Breast epithelium (tissue), 3 donors: ENCODE data around the gene PDGFRA.

ENCODE experiments used
- CTCF ChIP-seq, 3 donors: fragments of 450-650 bp; IDR thresholded peaks; one replicate each; pipeline ENCODE4 v1.5.1; 2016 to 2017; ENCODE audit warnings: antibody characterized with exemption in 3 of 3, mild to moderate bottlenecking in 3 of 3, moderate library complexity in 3 of 3
- POLR2A ChIP-seq: fragments of 450-650 bp; IDR thresholded peaks from one replicate; pipeline ENCODE4 v1.6.1; 2016; ENCODE audit warnings: antibody characterized with exemption, mild to moderate bottlenecking, moderate library complexity

DNA sequence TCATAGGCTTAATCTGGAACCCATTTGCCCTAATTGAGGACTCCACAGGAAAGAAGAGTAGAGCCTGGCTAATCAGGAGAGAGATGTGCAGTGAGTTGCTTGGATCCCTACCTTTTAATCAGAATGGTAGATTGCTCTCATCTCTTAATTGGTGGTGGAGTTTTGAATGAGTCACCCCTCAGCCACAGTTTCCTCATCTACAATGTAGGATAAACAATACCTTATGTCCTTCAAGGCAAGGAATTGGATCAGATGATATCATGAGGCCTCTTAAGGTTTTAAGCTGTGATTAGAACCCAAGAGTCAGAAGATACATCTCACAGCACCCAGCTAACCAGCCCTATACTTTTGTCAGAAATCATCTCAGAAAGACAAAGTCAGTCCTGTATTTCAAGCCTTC lies 39.1 kb downstream of the PDGFRA start:
- TF ChIP-seq CTCF (IDR thresholded peaks at IDR 0.05): no peak
- TF ChIP-seq POLR2A: no peak
